Thyroid gland (tissue), 4 donors: ENCODE results near the gene NCS1.

Source experiments
- CTCF ChIP-seq, 6 experiments: fragments of 200-600 bp in 3 of 6; fragments of 450-650 bp in 3 of 6; sonication (generic) in 3 of 6; IDR thresholded peaks; one replicate each; pipeline ENCODE4 v1.5.1; 2016 to 2019; ENCODE audit warnings: antibody characterized with exemption in 6 of 6, mild to moderate bottlenecking in 2 of 6, inconsistent platforms in 1 of 6, moderate library complexity in 1 of 6
- POLR2A ChIP-seq, 2 donors: fragments of 450-650 bp; IDR thresholded peaks; one replicate each; pipeline ENCODE4 v1.6.1; 2017; ENCODE audit warnings: antibody characterized with exemption in 2 of 2, mild to moderate bottlenecking in 2 of 2, moderate library complexity in 1 of 2

DNA sequence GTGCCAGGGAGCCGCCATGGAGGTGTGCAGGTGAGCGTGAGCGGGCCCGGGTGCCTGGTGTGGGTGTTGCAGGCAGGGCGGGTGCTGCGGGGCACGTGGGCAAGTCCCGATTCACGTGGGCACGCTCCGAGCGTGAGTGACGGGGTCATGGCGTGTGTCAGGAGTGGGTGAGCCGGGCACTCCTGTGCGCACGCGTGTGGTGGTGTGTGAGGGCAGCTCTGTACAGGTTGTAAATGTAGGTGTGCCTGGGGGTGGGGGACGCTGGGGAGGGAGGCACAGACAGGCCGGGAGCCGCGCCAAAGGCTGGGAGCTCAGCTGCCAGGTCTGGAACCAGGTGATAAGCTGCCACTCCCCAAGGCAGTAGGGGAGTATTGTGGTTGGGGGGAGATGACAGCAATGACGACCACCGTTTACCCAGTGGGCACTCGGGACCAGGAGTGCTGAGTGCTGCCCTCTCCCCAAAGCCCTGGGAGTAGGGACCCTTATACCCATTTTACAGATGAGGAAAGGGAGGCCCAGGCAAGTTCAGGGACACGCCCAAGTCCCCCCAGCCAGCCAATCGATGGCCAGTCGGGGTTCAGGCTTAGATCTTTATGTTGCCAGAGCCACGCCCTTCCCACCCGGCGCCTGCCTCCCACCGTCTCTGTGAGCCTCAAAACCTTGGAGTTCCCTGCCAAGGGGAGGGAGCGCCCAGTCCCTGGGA, 9.6 kb downstream of the NCS1 start:
- TF ChIP-seq CTCF (IDR thresholded peaks at IDR 0.05) = no peak
- no peak for TF ChIP-seq POLR2A (IDR thresholded peaks at IDR 0.05)
